ENCODE measurements around the gene DYNLT4. TPM values are rescaled to one million over a fixed set of nuclear protein-coding genes. Genes with fewer than 3 reads are reported as not detected.

The DYNLT4 gene
- total and polyA plus RNA-seq, 2 of the 13 experiments (the other 11 are each of a cell fraction or from before 2014, with no cell fraction given): 0.77 TPM; not detected in 1

GRCh38 chr1:44784094-44785028 is 22.8 kb downstream of the DYNLT4 start (continued):
- peak; percentile 13; the same call in 1 of the 2 replicates for TF ChIP-seq ZBTB26 (CRISPR knock-in tag; IDR thresholded peaks at IDR 0.05; ENCODE audit: borderline replicate concordance)
- TF ChIP-seq E2F1 (CRISPR knock-in tag; IDR thresholded peaks at IDR 0.05): no peak
- no peak for TF ChIP-seq ZNF619 (CRISPR knock-in tag; IDR thresholded peaks at IDR 0.05)
- no peak for TF ChIP-seq ZNF615 (CRISPR knock-in tag; IDR thresholded peaks at IDR 0.05; ENCODE audit: borderline replicate concordance)
- no peak; the same call in 1 of the 2 replicates for TF ChIP-seq SMYD3 (CRISPR knock-in tag; IDR thresholded peaks at IDR 0.05)
- no peak for TF ChIP-seq TOPORS (CRISPR knock-in tag; IDR thresholded peaks at IDR 0.05)
- no peak for TF ChIP-seq HMGA1 (CRISPR knock-in tag; conservative IDR thresholded peaks at IDR 0.05)
- peak; percentile 85 for TF ChIP-seq RBFOX2 (IDR thresholded peaks at IDR 0.05; ENCODE audit: low read depth, low read length)
- TF ChIP-seq GMEB1 (CRISPR knock-in tag; IDR thresholded peaks at IDR 0.05; ENCODE audit: borderline replicate concordance): no peak
- 0 out of 2 replicates have a peak, but pooled peaks have one; percentile 73 for TF ChIP-seq ZNF740 (CRISPR knock-in tag; IDR thresholded peaks at IDR 0.05)
- TF ChIP-seq REXO4 (CRISPR knock-in tag; IDR thresholded peaks at IDR 0.05; ENCODE audit: borderline replicate concordance): peak; percentile 82; the same call in 1 of the 2 replicates
- TF ChIP-seq THRA (CRISPR knock-in tag; IDR thresholded peaks at IDR 0.05; ENCODE audit: borderline replicate concordance): no peak
- no peak for TF ChIP-seq NFRKB (IDR thresholded peaks at IDR 0.05)
- no peak for TF ChIP-seq TCF7 (IDR thresholded peaks at IDR 0.05; ENCODE audit: low read depth)
- no peak for TF ChIP-seq ZNF564 (CRISPR knock-in tag; IDR thresholded peaks at IDR 0.05)
- no peak for TF ChIP-seq PHB2 (IDR thresholded peaks at IDR 0.05; ENCODE audit: partially characterized antibody)
- TF ChIP-seq SCMH1 (CRISPR knock-in tag; IDR thresholded peaks at IDR 0.05; ENCODE audit: borderline replicate concordance): no peak
- TF ChIP-seq ZNF660 (CRISPR knock-in tag; IDR thresholded peaks at IDR 0.05; ENCODE audit: borderline replicate concordance, low read depth): no peak
- TF ChIP-seq ZNF709 (CRISPR knock-in tag; IDR thresholded peaks at IDR 0.05): peak; percentile 62; the same call in 1 of the 2 replicates
- no peak for TF ChIP-seq TBL1XR1 (IDR thresholded peaks at IDR 0.05; ENCODE audit: borderline replicate concordance, low read length, partially characterized antibody)
- no peak for TF ChIP-seq ZNF597 (CRISPR knock-in tag; IDR thresholded peaks at IDR 0.05)
